HG03432 (cell line): Measurements from ENCODE around the gene SYT5.

Source experiments
- ATAC-seq: cut with Tn5 transposase; IDR thresholded peaks from one replicate; pipeline ENCODE4 v1.9.1; 2021; ENCODE audit warnings: mild to moderate bottlenecking, moderate library complexity; ENCODE audit not compliant: unreplicated experiment

SYT5 gene

GRCh38 chr19:55147545-55148251, 32.4 kb downstream of the SYT5 start:
- no peak for ATAC-seq

GRCh38 chr19:55146705-55147273, 33.3 kb downstream of the SYT5 start:
- no peak for ATAC-seq

GRCh38 chr19:55146078-55146704, 33.9 kb downstream of the SYT5 start:
- ATAC-seq: no peak

DNA sequence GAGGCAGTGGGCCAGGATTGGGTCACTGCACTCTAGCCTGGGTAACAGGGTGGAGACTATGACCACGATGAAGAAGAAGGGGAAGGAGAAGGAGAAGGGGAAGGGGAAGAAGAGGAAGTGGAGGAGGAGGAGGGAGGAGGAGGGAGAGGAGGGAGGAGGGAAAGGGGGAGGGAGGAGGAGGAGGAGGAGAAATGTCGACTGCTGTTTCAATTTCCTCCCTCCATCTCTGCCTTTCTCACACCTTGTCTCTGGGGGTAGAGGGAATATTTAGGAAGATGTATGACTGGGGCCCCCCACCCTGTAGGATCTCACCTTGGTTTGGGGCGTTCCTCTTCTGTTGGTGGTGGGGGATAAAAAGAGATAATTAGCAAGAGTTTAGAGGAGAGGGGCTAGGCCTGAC, 34.9 kb downstream of the SYT5 start:
- no peak for ATAC-seq

DNA sequence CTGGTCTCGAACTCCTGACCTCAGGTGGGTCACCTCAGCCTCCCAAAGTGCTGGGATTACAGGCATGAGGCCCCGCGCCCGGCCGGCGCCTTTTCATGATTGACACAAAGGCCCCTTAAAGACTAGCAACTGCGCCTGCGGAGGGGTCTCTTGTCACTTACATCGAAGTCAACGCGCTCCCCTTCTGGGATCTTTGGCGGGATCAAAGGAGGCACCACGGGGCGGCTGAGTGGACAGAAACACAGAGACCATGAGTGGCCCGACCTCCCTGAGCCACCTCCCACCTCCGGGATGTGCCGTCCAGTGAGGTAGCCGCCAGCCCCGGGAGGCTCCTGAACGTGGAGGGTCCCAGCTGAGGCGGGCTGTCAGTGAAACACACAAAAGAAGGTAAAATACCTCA, 38.4 kb downstream of the SYT5 start:
- ATAC-seq: no peak

- ATAC-seq: no peak
These were observed 42.2 kb downstream of the SYT5 start for GRCh38 chr19:55137915-55138314.

GRCh38 chr19:55136399-55137102, 43.5 kb downstream of the SYT5 start:
- ATAC-seq: no peak

DNA sequence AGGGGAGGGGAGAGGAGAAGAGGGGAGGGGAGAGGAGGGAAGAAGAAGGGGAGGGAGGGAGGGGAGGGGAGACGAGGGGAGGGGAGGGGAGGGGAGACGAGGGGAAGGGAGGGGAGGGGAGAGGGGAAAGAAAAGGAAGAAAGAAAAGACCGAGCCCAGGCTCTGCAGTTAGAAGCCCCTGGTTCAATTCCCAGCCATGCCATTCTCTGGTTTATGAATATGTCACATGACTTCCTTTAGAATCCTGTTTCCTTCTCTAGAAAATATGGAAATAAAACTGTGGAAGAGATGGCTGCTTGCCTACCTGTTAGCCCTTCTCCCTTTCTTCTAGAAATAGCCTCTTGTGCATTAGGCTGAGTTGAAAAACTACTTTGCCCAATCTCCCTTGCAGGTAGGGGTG, 45.4 kb downstream of the SYT5 start:
- no peak for ATAC-seq

DNA sequence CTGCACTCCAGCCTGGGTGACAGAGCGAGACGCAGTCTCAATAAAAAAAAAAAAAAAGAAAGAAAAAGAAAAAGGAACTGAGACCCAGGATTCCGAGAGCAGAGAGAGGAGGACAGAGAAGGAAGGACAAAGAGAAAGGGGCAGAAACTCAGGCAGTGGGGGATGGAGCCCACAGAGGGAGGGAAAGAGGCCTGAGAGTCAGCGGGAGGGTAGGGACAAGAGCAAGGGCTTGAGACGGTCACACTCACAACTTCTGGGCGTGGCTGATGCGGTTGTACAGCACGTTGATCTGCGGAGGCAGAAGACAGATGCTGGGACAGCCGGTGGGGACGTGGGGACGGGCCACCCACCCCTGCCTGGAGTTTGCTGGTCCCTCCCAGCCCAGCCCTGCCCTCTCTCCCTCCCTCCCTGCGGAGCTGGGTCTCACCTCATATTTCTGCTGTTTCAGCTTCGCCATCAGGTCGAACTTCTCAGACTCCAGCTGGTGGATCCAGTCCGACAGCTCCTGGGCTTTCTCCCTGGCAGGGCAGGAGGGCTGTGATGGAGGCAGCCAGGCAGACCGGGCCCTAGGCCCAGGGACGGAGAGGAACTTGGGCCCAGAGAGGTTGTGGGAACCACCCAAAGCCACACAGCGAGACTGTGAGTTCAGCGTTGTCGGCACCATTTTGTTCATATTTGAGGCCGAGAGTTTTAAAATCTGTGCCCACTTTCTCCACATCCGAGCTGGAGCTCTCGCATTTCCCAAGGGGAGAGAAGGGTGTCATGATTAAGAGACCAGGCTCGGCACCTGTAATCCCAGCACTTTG, 46.2 kb downstream of the SYT5 start:
- ATAC-seq: no peak

GRCh38 chr19:55132453-55133129, 47.5 kb downstream of the SYT5 start:
- no peak for ATAC-seq

GRCh38 chr19:55131421-55131820, 48.7 kb downstream of the SYT5 start:
- no peak for ATAC-seq
